ENCODE data around the gene BBS2. TPM values are rescaled to one million over a fixed set of nuclear protein-coding genes. Genes with fewer than 3 reads are reported as not detected.
A peak's percentile ranks its signal among the peaks of the same experiment; 100 is the strongest.

Gene BBS2
- total and polyA plus RNA-seq, 9 of the 15 experiments (the other 6 are each of a cell fraction or from before 2014, with no cell fraction given), result 4.2 to 22.7 (median 10.2) TPM

DNA sequence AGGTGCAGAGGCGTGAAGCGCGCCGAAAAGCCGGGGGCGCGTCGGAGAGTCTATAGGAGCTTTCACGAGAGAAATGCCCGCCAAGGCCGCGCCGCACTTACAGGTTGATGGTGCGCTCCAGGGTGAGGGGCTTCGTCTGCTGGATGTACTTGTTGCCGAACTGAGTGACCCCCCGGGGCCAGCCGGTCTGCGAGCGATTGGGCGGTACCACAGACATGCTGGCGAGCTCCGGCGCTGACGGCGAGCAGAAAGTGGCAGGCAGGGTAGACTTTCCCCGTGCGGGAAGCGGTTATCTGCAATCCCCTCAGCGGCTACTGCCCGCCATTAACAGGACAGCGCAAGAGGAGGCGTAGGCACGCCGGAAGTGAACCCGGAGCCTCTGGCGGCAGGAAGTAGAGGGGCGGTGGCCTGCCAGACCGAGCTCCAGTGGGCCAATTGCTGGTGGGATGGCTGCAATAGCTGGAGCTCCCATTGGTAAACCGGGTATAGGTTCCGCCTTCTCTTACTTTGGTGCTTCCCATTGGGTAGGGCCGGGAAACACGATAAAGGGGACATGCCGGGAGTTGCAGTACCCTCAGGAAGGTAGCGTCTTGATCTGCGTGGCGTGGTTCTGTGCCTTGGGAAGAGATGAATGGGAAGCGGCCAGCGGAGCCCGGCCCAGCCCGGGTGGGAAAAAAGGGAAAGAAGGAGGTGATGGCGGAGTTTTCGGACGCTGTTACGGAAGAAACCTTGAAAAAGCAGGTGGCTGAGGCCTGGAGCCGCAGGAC is 68.7 kb downstream of the BBS2 start, which contains the start of the genes NUDT21 and OGFOD1 (continued):
- no peak for TF ChIP-seq BRF1 (IDR thresholded peaks at IDR 0.05; ENCODE audit: borderline replicate concordance, extremely low read depth, insufficient read length)
- no peak for TF ChIP-seq ZKSCAN3 (CRISPR knock-in tag; IDR thresholded peaks at IDR 0.05)
- TF ChIP-seq ZNF282 (CRISPR knock-in tag; IDR thresholded peaks at IDR 0.05), result peak; percentile 52; the same call in 1 of the 2 replicates
- peak; percentile 40; the same call in 1 of the 2 replicates for TF ChIP-seq CTBP1 (IDR thresholded peaks at IDR 0.05; ENCODE audit: borderline replicate concordance)
- TF ChIP-seq NFYB (IDR thresholded peaks at IDR 0.05; ENCODE audit: extremely low read depth, insufficient read length), result peak; percentile 84
- peak; percentile 96 for TF ChIP-seq MBD2 (IDR thresholded peaks at IDR 0.05; ENCODE audit: borderline replicate concordance, low read depth)
- peak; percentile 92 for TF ChIP-seq FOS (IDR thresholded peaks at IDR 0.05; ENCODE audit: extremely low read depth, insufficient read length)
- peak; percentile 74; the same call in 1 of the 2 replicates for TF ChIP-seq CREB3L1 (IDR thresholded peaks at IDR 0.05; ENCODE audit: borderline replicate concordance, low read depth)
- peak; percentile 25; the same call in 1 of the 2 replicates for TF ChIP-seq MXI1 (IDR thresholded peaks at IDR 0.05; ENCODE audit: low read depth, low read length)
- no peak for TF ChIP-seq ZNF217 (CRISPR knock-in tag; IDR thresholded peaks at IDR 0.05)
- no peak for TF ChIP-seq RAD51 (IDR thresholded peaks at IDR 0.05; ENCODE audit: borderline replicate concordance, low read depth)
- TF ChIP-seq TBL1XR1 (IDR thresholded peaks at IDR 0.05; ENCODE audit: low read length in 2 of 2), result 0 out of 4 replicates have a peak, but pooled peaks of 1 of the 2 experiments have one; percentile 14
- TF ChIP-seq FOXK1 (CRISPR knock-in tag; IDR thresholded peaks at IDR 0.05; ENCODE audit: borderline replicate concordance), result peak; percentile 79; the same call in 1 of the 2 replicates
- TF ChIP-seq RB1 (IDR thresholded peaks at IDR 0.05; ENCODE audit: low read depth), result peak; percentile 58
- no peak for TF ChIP-seq ZNF174 (CRISPR knock-in tag; IDR thresholded peaks at IDR 0.05)
- TF ChIP-seq, protein P1, sequence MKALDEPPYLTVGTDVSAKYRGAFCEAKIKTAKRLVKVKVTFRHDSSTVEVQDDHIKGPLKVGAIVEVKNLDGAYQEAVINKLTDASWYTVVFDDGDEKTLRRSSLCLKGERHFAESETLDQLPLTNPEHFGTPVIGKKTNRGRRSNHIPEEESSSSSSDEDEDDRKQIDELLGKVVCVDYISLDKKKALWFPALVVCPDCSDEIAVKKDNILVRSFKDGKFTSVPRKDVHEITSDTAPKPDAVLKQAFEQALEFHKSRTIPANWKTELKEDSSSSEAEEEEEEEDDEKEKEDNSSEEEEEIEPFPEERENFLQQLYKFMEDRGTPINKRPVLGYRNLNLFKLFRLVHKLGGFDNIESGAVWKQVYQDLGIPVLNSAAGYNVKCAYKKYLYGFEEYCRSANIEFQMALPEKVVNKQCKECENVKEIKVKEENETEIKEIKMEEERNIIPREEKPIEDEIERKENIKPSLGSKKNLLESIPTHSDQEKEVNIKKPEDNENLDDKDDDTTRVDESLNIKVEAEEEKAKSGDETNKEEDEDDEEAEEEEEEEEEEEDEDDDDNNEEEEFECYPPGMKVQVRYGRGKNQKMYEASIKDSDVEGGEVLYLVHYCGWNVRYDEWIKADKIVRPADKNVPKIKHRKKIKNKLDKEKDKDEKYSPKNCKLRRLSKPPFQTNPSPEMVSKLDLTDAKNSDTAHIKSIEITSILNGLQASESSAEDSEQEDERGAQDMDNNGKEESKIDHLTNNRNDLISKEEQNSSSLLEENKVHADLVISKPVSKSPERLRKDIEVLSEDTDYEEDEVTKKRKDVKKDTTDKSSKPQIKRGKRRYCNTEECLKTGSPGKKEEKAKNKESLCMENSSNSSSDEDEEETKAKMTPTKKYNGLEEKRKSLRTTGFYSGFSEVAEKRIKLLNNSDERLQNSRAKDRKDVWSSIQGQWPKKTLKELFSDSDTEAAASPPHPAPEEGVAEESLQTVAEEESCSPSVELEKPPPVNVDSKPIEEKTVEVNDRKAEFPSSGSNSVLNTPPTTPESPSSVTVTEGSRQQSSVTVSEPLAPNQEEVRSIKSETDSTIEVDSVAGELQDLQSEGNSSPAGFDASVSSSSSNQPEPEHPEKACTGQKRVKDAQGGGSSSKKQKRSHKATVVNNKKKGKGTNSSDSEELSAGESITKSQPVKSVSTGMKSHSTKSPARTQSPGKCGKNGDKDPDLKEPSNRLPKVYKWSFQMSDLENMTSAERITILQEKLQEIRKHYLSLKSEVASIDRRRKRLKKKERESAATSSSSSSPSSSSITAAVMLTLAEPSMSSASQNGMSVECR (CRISPR knock-in tag; IDR thresholded peaks at IDR 0.05), result peak; percentile 88
- TF ChIP-seq, protein P2, sequence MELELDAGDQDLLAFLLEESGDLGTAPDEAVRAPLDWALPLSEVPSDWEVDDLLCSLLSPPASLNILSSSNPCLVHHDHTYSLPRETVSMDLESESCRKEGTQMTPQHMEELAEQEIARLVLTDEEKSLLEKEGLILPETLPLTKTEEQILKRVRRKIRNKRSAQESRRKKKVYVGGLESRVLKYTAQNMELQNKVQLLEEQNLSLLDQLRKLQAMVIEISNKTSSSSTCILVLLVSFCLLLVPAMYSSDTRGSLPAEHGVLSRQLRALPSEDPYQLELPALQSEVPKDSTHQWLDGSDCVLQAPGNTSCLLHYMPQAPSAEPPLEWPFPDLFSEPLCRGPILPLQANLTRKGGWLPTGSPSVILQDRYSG (tag; conservative IDR thresholded peaks at IDR 0.05; ENCODE audit: low read depth), result no peak
- TF ChIP-seq NCOA1 (IDR thresholded peaks at IDR 0.05; ENCODE audit: low read depth), result peak; percentile 10; the same call in 1 of the 2 replicates

All from K562 (cell line).